GM12873 (cell line): ENCODE measurements around the gene ZAP70.

Experiments used
- TF ChIP-seq, protein P1 (sequence below): IDR thresholded peaks from 2 replicates; pipeline ENCODE4 v1.5.1; 2012; ENCODE audit warnings: low read depth, mild to moderate bottlenecking, moderate library complexity, low read length, control low read depth; ENCODE audit not compliant: insufficient read depth; ENCODE audit errors: missing control alignments

The ZAP70 gene

DNA sequence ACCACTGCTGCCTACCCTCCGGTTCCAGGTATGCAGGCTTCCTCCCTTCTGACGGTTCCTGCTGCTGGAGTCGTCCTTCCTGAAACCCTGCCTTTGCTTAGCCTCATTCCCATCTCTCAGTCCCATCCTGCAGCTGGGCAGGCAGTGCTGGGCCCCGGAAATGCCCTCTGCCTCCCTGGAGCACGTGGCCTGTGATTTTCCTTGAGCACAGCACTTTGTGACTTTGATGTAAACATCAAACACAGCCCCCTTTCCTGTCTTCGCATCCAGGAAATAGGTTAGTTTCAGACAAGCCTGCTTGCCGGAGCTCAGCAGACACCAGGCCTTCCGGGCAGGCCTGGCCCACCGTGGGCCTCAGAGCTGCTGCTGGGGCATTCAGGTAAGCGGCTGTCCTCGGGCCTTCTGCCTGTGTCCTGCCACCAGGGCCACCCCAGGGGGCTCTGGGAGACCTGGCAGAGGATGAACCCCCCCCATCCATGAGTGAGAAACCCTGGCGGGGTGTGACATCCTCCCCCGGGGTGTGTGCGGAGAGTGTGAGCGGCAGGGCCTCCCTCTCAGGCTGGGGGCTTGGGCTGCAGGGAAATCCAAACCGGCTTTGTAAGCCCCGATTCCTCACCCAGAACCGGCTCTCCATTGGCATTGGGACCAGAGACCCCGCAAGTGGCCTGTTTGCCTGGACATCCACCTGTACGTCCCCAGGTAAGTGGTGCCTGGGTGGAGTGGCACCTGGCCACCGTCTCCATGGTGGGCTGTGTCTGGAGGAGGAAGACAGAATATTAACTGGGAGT, at the start of gene ZAP70:
Gene ZAP70 (plus strand): TSS at position 281 of the 788 bp plus-strand sequence. CDS start 10,461 bp downstream, outside the sequence.
- TF ChIP-seq, protein P1, sequence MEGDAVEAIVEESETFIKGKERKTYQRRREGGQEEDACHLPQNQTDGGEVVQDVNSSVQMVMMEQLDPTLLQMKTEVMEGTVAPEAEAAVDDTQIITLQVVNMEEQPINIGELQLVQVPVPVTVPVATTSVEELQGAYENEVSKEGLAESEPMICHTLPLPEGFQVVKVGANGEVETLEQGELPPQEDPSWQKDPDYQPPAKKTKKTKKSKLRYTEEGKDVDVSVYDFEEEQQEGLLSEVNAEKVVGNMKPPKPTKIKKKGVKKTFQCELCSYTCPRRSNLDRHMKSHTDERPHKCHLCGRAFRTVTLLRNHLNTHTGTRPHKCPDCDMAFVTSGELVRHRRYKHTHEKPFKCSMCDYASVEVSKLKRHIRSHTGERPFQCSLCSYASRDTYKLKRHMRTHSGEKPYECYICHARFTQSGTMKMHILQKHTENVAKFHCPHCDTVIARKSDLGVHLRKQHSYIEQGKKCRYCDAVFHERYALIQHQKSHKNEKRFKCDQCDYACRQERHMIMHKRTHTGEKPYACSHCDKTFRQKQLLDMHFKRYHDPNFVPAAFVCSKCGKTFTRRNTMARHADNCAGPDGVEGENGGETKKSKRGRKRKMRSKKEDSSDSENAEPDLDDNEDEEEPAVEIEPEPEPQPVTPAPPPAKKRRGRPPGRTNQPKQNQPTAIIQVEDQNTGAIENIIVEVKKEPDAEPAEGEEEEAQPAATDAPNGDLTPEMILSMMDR: no peak

DNA sequence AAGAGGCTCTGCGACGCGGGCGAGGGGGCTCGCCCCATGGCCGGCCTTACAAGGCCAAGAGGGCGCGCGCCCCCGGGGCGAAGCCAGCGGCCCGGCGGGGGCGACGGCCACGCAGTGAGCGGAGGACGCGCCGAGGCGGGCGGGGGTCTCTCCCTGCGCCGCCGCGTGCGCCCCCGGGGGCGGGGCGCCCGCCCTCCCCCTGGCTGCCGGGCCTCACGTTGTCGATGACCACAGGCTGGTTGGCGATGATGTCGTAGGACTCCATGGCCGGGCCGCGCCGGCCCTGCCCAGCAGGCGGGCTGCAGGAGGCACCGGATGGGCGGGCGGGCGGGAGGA, 49.8 kb upstream of the ZAP70 start:
- TF ChIP-seq, protein P1: no peak

- TF ChIP-seq, protein P1: peak; percentile 51
Measured at GRCh38 chr2:97663962-97664635, 49.3 kb upstream of the ZAP70 start, which contains the start of gene ACTR1B. Gene ACTR1B, minus strand, starts transcription at chr2:97664044. Its CDS starts 154 bp downstream, at chr2:97663890.

DNA sequence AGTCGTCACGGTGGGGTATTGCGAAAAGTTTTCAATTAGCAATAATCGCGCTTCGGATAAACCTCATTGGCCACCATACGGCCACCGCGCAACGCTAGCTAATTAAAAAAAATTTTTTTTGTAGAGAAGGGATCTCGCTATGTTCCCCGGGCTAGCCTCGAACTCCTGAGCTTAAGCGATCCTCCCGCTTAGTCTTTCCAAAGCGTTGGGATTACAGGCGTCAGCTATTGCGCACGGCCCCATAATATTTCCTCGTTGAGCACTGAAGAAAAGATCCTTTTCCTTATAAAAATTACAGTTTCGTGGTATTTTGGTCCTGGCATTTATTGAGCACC, 48.8 kb upstream of the ZAP70 start:
- TF ChIP-seq, protein P1: no peak

DNA sequence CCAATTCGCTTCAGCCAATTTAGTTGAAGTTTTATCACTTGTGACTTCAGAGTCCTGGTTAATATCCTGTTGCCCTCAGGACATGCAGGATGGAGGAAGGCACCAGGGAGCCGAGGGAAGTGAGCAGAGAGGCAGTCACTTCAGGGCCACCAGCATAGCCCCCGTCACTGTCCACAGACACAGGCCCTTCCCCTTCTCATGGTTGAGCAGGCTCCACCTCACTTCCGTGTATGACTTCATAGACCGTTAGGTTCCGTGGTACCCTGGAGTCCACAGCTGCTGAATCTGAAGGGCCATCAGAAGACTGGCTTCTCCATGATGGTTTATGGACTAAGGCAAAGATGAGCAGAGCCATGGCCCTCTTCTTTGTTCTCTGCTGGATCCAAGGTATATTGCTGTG, 43.9 kb upstream of the ZAP70 start, which contains the start of gene C2orf92:
Gene C2orf92 (plus strand): TSS at position 266 of the 400 bp plus-strand sequence. CDS start 76 bp downstream, at position 342.
- TF ChIP-seq, protein P1: no peak

- TF ChIP-seq, protein P1: no peak
Measured at GRCh38 chr2:97670471-97670870, 42.9 kb upstream of the ZAP70 start.

DNA sequence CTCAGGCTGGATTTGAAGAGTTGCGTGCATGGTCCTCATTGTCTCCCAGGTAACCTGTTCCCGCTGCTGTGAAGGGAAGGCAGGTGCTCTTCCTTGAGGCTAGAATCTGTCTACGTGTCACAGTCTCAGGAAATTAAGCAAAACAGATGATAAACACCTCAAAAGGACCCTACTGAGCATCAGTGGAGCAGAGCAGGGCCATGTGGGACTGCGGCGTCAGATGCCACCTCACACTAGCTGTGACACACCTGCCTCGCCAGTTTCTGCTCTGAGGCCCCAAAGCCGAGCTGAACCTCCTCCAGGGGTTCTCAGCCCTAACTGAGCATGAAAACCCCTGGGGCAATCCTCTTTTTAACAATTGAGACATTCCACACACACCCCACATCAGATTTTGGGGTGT, 41.9 kb upstream of the ZAP70 start:
- TF ChIP-seq, protein P1: no peak
